Measurements from ENCODE around the gene NDUFB2. TPM values are rescaled to one million over a fixed set of nuclear protein-coding genes. Genes with fewer than 3 reads are reported as not detected.
"Not testable (repeated sequence)": the region's sequence is repeated elsewhere in the genome, so short reads cannot be mapped to it uniquely, and the experiment has no call there.

NDUFB2 gene
- total RNA-seq, 1 donor from 2014 or later, result 192 TPM

- Mint-ChIP-seq H3K9me3 (peaks cover 5% of the 10 kb centered on the region), H3K36me3 (ENCODE audit: low read depth) (peaks cover 14% of the 10 kb centered on the region), H3K27me3 (no peaks in the 10 kb centered on the region), H3K27ac (no peak overlapping the region), H3K4me1 (no peaks in the 10 kb centered on the region), H3K4me3 (no peak overlapping the region)
- no peak for DNase-seq
- intact Hi-C loops (cut with micrococcal nuclease), result no loop called here
Observed at GRCh38 chr7:140714331-140715040, 18.0 kb downstream of the NDUFB2 start.

- Mint-ChIP-seq H3K4me3 (no peak overlapping the region), H3K27me3 (no peaks in the 10 kb centered on the region), H3K4me1 (peaks cover 11% of the 10 kb centered on the region), H3K27ac (no peak overlapping the region), H3K36me3 (ENCODE audit: low read depth) (peaks cover under 1% of the 10 kb centered on the region), H3K9me3 (no peaks in the 10 kb centered on the region)
- intact Hi-C loops (cut with micrococcal nuclease), result no loop called here
- DNase-seq, result no peak
Observed at GRCh38 chr7:140719721-140720120, 23.2 kb downstream of the NDUFB2 start.

GRCh38 chr7:140722254-140722653, 25.7 kb downstream of the NDUFB2 start:
- H3K9me3 Mint-ChIP-seq, result no peaks in the 10 kb centered on the region
- H3K27me3 Mint-ChIP-seq, result no peaks in the 10 kb centered on the region
- H3K36me3 Mint-ChIP-seq (ENCODE audit: low read depth), result no peaks in the 10 kb centered on the region
- H3K4me3 Mint-ChIP-seq, result no peak overlapping the region
- intact Hi-C loops (cut with micrococcal nuclease), result no loop called here
- no peak overlapping the region for H3K27ac Mint-ChIP-seq
- no peak for DNase-seq
- H3K4me1 Mint-ChIP-seq, result peaks cover 11% of the 10 kb centered on the region

- Mint-ChIP-seq H3K4me3 (no peak overlapping the region), H3K9me3 (no peaks in the 10 kb centered on the region), H3K36me3 (ENCODE audit: low read depth) (no peaks in the 10 kb centered on the region), H3K27ac (no peak overlapping the region), H3K27me3 (no peaks in the 10 kb centered on the region), H3K4me1 (peaks cover 11% of the 10 kb centered on the region)
- DNase-seq, result peak; percentile 77
- intact Hi-C loops (cut with micrococcal nuclease), result no loop called here
Observed at GRCh38 chr7:140723006-140723405, 26.5 kb downstream of the NDUFB2 start.

- Mint-ChIP-seq H3K27me3 (no peaks in the 10 kb centered on the region), H3K9me3 (no peaks in the 10 kb centered on the region), H3K27ac (no peak overlapping the region), H3K4me3 (no peak overlapping the region), H3K36me3 (ENCODE audit: low read depth) (no peaks in the 10 kb centered on the region), H3K4me1 (peaks cover 11% of the 10 kb centered on the region)
- no peak for DNase-seq
- intact Hi-C loops (cut with micrococcal nuclease), result no loop called here
Observed at GRCh38 chr7:140723574-140723973, 27.1 kb downstream of the NDUFB2 start.

- Mint-ChIP-seq H3K27me3 (no peaks in the 10 kb centered on the region), H3K9me3 (no peaks in the 10 kb centered on the region), H3K27ac (no peak overlapping the region), H3K4me1 (peaks cover 11% of the 10 kb centered on the region), H3K36me3 (ENCODE audit: low read depth) (peaks cover under 1% of the 10 kb centered on the region), H3K4me3 (no peak overlapping the region)
- DNase-seq, result no peak
- intact Hi-C loops (cut with micrococcal nuclease), result no loop called here
Observed at GRCh38 chr7:140724706-140725105, 28.2 kb downstream of the NDUFB2 start.

GRCh38 chr7:140726281-140726680, 29.8 kb downstream of the NDUFB2 start:
- intact Hi-C loops (cut with micrococcal nuclease), result loop anchor here (1.0 kb wide), 1 partner anchor 286 kb away; no protein-coding TSS in a partner anchor
- Mint-ChIP-seq H3K9me3 (no peaks in the 10 kb centered on the region), H3K27me3 (no peaks in the 10 kb centered on the region), H3K27ac (no peak overlapping the region), H3K4me3 (no peak overlapping the region), H3K36me3 (ENCODE audit: low read depth) (peaks cover 3% of the 10 kb centered on the region), H3K4me1 (peaks cover 11% of the 10 kb centered on the region)
- DNase-seq, result no peak

- intact Hi-C loops (cut with micrococcal nuclease), result no loop called here
- H3K9me3 Mint-ChIP-seq, result no peaks in the 10 kb centered on the region
- H3K36me3 Mint-ChIP-seq (ENCODE audit: low read depth), result peaks cover 6% of the 10 kb centered on the region
- H3K27ac Mint-ChIP-seq, result no peak overlapping the region
- H3K4me1 Mint-ChIP-seq, result no peaks in the 10 kb centered on the region
- H3K4me3 Mint-ChIP-seq, result no peak overlapping the region
- H3K27me3 Mint-ChIP-seq, result no peaks in the 10 kb centered on the region
- DNase-seq, result no peak
Observed at GRCh38 chr7:140732416-140732815, 35.9 kb downstream of the NDUFB2 start.

- Mint-ChIP-seq H3K36me3 (ENCODE audit: low read depth) (peaks cover 13% of the 10 kb centered on the region), H3K27ac (no peak overlapping the region), H3K4me1 (no peaks in the 10 kb centered on the region), H3K4me3 (no peak overlapping the region), H3K27me3 (no peaks in the 10 kb centered on the region), H3K9me3 (no peaks in the 10 kb centered on the region)
- intact Hi-C loops (cut with micrococcal nuclease), result no loop called here
- no peak for DNase-seq
Observed at GRCh38 chr7:140734096-140734495, 37.6 kb downstream of the NDUFB2 start.

GRCh38 chr7:140734729-140735128, 38.2 kb downstream of the NDUFB2 start:
- H3K27me3 Mint-ChIP-seq, result no peaks in the 10 kb centered on the region
- no peaks in the 10 kb centered on the region for H3K9me3 Mint-ChIP-seq
- no peak for DNase-seq
- no peak overlapping the region for H3K27ac Mint-ChIP-seq
- intact Hi-C loops (cut with micrococcal nuclease), result no loop called here
- no peak overlapping the region for H3K4me3 Mint-ChIP-seq
- no peaks in the 10 kb centered on the region for H3K4me1 Mint-ChIP-seq
- peaks cover 16% of the 10 kb centered on the region for H3K36me3 Mint-ChIP-seq (ENCODE audit: low read depth)

- Mint-ChIP-seq H3K4me1 (no peaks in the 10 kb centered on the region), H3K27me3 (no peaks in the 10 kb centered on the region)
- intact Hi-C loops (cut with micrococcal nuclease), result no loop called here
Observed at GRCh38 chr7:140738280-140738679, 41.8 kb downstream of the NDUFB2 start.

GRCh38 chr7:140743255-140743654, 46.7 kb downstream of the NDUFB2 start:
- H3K4me3 Mint-ChIP-seq; H3K9me3 Mint-ChIP-seq; H3K27me3 Mint-ChIP-seq; H3K4me1 Mint-ChIP-seq; intact Hi-C loops (cut with micrococcal nuclease); DNase-seq; H3K27ac Mint-ChIP-seq: not testable (repeated sequence)
- H3K36me3 Mint-ChIP-seq (ENCODE audit: low read depth), result peaks cover 18% of the 10 kb centered on the region

More at GRCh38 chr7:140738280-140738679, 41.8 kb downstream of the NDUFB2 start:
- Mint-ChIP-seq H3K9me3 (no peaks in the 10 kb centered on the region), H3K4me3 (no peak overlapping the region), H3K27ac (no peak overlapping the region), H3K36me3 (ENCODE audit: low read depth) (peaks cover 18% of the 10 kb centered on the region)
- DNase-seq, result no peak

GRCh38 chr7:140744005-140744404, 47.5 kb downstream of the NDUFB2 start:
- intact Hi-C loops (cut with micrococcal nuclease), result no loop called here
- no peak for DNase-seq
- no peak overlapping the region for H3K27ac Mint-ChIP-seq
- H3K4me3 Mint-ChIP-seq, result no peak overlapping the region
- peaks cover 16% of the 10 kb centered on the region for H3K36me3 Mint-ChIP-seq (ENCODE audit: low read depth)
- no peaks in the 10 kb centered on the region for H3K4me1 Mint-ChIP-seq
- no peaks in the 10 kb centered on the region for H3K9me3 Mint-ChIP-seq
- H3K27me3 Mint-ChIP-seq, result no peaks in the 10 kb centered on the region

GRCh38 chr7:140745266-140746058, 49.0 kb downstream of the NDUFB2 start:
- peaks cover 11% of the 10 kb centered on the region for H3K36me3 Mint-ChIP-seq (ENCODE audit: low read depth)
- no peaks in the 10 kb centered on the region for H3K9me3 Mint-ChIP-seq

More at GRCh38 chr7:140745266-140746058, 49.0 kb downstream of the NDUFB2 start:
- intact Hi-C loops (cut with micrococcal nuclease), result no loop called here
- no peaks in the 10 kb centered on the region for H3K4me1 Mint-ChIP-seq
- H3K27ac Mint-ChIP-seq, result no peak overlapping the region
- no peaks in the 10 kb centered on the region for H3K27me3 Mint-ChIP-seq
- no peak overlapping the region for H3K4me3 Mint-ChIP-seq
- no peak for DNase-seq
